Thyroid gland (tissue), 4 donors: Measurements from ENCODE around the gene TENT4B.

ENCODE experiments used
- POLR2A ChIP-seq, 2 donors: fragments of 450-650 bp; IDR thresholded peaks; one replicate each; pipeline ENCODE4 v1.6.1; 2017; ENCODE audit warnings: antibody characterized with exemption in 2 of 2, mild to moderate bottlenecking in 2 of 2, moderate library complexity in 1 of 2
- TF ChIP-seq, protein P1 (sequence below), 6 experiments: fragments of 200-600 bp in 3 of 6; fragments of 450-650 bp in 3 of 6; sonication (generic) in 3 of 6; IDR thresholded peaks; one replicate each; pipeline ENCODE4 v1.5.1; 2016 to 2019; ENCODE audit warnings: antibody characterized with exemption in 6 of 6, mild to moderate bottlenecking in 2 of 6, inconsistent platforms in 1 of 6, moderate library complexity in 1 of 6

DNA sequence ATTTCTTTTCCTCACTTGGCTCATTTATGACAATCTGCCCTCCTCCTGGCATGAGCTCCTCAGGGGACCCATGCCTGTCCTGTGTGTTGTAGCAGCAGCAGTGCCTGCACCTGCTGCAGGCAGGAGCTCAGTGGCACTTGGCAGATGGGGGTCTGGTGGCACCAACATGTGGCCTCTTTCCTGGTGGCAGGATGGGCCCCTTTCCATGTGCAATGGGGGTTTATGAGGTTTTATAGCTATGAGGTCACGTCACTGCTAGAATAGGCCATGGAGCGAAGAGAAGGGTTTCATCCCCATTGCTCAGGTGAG, 120.2 kb downstream of the TENT4B start:
- TF ChIP-seq, protein P1, sequence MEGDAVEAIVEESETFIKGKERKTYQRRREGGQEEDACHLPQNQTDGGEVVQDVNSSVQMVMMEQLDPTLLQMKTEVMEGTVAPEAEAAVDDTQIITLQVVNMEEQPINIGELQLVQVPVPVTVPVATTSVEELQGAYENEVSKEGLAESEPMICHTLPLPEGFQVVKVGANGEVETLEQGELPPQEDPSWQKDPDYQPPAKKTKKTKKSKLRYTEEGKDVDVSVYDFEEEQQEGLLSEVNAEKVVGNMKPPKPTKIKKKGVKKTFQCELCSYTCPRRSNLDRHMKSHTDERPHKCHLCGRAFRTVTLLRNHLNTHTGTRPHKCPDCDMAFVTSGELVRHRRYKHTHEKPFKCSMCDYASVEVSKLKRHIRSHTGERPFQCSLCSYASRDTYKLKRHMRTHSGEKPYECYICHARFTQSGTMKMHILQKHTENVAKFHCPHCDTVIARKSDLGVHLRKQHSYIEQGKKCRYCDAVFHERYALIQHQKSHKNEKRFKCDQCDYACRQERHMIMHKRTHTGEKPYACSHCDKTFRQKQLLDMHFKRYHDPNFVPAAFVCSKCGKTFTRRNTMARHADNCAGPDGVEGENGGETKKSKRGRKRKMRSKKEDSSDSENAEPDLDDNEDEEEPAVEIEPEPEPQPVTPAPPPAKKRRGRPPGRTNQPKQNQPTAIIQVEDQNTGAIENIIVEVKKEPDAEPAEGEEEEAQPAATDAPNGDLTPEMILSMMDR (IDR thresholded peaks at IDR 0.05) = no peak
- TF ChIP-seq POLR2A (IDR thresholded peaks at IDR 0.05) = no peak
